Measurements from ENCODE around the gene STX8.

DNA sequence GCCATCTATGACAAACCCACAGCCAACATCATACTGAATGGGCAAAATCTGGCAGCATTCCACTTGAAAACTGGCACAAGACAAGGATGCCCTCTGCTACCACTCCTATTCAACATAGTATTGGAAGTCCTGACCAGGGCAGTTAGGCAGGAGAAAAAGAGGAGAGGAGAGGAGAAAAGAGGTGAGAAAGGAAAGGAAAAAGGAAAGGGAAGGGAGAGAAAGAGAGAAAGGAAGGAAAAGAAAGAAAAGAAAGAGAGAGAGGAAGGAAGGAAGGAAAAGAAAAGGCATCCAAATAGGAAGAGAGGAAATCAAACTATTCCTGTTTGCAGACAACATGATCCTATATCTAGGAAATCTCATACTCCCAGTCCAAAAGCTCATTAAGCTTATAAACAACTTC lies 11.5 kb downstream of the STX8 start:
- TF ChIP-seq, protein P1, sequence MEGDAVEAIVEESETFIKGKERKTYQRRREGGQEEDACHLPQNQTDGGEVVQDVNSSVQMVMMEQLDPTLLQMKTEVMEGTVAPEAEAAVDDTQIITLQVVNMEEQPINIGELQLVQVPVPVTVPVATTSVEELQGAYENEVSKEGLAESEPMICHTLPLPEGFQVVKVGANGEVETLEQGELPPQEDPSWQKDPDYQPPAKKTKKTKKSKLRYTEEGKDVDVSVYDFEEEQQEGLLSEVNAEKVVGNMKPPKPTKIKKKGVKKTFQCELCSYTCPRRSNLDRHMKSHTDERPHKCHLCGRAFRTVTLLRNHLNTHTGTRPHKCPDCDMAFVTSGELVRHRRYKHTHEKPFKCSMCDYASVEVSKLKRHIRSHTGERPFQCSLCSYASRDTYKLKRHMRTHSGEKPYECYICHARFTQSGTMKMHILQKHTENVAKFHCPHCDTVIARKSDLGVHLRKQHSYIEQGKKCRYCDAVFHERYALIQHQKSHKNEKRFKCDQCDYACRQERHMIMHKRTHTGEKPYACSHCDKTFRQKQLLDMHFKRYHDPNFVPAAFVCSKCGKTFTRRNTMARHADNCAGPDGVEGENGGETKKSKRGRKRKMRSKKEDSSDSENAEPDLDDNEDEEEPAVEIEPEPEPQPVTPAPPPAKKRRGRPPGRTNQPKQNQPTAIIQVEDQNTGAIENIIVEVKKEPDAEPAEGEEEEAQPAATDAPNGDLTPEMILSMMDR (IDR thresholded peaks at IDR 0.05; ENCODE audit: low read depth, low read length), result no peak
- no peak for TF ChIP-seq EZH2phosphoT487 (IDR thresholded peaks at IDR 0.05; ENCODE audit: low read depth)
